ENCODE results near the gene NACC2. TPM values are rescaled to one million over a fixed set of nuclear protein-coding genes. Genes with fewer than 3 reads are reported as not detected.

NACC2 gene
- polyA plus RNA-seq, 1 of the 3 experiments (the other 2 are of a cell fraction), result 22.1 TPM

DNA sequence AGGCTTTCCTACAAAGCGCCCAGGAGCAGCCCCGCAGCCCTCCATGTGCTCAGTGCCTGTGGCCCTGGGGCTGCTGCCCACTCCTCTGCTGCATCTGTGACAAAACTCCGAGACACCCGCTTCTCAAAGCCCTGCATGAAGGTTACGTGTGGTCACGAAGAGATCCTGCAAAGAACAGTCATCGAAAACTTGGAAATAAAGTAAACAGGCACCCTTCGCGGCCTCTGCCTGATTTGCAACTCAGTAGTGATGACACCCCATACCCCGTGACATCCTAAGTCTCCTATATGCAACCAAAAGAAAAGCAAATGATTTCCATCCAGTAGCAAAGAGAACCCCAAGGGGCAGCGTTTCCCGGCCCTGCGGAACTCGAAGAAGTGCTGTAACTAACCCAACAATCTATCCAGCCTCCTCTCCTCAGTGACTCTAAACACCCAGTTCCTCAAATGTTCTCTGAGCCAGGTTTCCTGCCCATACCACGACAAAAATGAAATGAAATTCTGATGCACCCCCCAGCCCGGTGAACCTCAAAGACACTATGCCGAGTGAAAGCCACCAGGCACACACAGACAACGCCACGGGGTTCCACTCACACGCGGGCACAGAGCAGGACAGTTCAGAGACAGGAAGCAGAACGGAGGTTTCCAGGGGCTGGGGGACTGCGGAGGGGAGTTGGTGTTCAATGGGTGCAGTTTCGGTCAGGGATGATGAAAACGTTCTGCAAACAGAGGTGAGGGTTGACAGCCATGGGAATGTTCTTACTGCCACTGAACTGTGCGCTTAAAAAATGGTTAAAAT lies 19.0 kb downstream of the NACC2 start:
- H3K27ac ChIP-seq (ENCODE audit: low read depth in 2 of 2, low read length in 1 of 2), result no peak overlapping the region
- peaks cover 67% of the 10 kb centered on the region for H3K79me2 ChIP-seq (ENCODE audit: insufficient read depth)
- no peaks in the 10 kb centered on the region for H3K9me2 ChIP-seq
- no peaks in the 10 kb centered on the region for H3K36me3 ChIP-seq (replicated peaks in 1 of 2; ENCODE audit: control insufficient read depth in 1 of 2, insufficient read depth in 2 of 2, low read length in 1 of 2)
- H3K9me3 ChIP-seq, result no peaks in the 10 kb centered on the region
- H2AFZ ChIP-seq (ENCODE audit: low read depth), result no peak overlapping the region
- no peak overlapping the region for H3K4me2 ChIP-seq
- no peaks in the 10 kb centered on the region for H3K27me3 ChIP-seq (ENCODE audit: insufficient read depth)
- no peak for DNase-seq
- H3F3A ChIP-seq (replicated peaks; ENCODE audit: insufficient read depth), result no peaks in the 10 kb centered on the region
- H3K4me1 ChIP-seq (ENCODE audit: control insufficient read depth in 1 of 2, insufficient read depth in 2 of 2, low read depth in 1 of 2, low read length in 1 of 2), result peaks cover 0 to 12% of the 10 kb centered on the region in 2 experiments; a peak in 1 of 4 replicates
- WGBS (ENCODE audit: low lambda C conversion rate), result 90% methylated on average over 24 of the region's 26 CpGs
- H4K20me1 ChIP-seq (ENCODE audit: insufficient read depth), result peaks cover 44% of the 10 kb centered on the region
- TF ChIP-seq, protein P1, sequence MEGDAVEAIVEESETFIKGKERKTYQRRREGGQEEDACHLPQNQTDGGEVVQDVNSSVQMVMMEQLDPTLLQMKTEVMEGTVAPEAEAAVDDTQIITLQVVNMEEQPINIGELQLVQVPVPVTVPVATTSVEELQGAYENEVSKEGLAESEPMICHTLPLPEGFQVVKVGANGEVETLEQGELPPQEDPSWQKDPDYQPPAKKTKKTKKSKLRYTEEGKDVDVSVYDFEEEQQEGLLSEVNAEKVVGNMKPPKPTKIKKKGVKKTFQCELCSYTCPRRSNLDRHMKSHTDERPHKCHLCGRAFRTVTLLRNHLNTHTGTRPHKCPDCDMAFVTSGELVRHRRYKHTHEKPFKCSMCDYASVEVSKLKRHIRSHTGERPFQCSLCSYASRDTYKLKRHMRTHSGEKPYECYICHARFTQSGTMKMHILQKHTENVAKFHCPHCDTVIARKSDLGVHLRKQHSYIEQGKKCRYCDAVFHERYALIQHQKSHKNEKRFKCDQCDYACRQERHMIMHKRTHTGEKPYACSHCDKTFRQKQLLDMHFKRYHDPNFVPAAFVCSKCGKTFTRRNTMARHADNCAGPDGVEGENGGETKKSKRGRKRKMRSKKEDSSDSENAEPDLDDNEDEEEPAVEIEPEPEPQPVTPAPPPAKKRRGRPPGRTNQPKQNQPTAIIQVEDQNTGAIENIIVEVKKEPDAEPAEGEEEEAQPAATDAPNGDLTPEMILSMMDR (IDR thresholded peaks at IDR 0.05), result no peak
- TF ChIP-seq, protein P2, sequence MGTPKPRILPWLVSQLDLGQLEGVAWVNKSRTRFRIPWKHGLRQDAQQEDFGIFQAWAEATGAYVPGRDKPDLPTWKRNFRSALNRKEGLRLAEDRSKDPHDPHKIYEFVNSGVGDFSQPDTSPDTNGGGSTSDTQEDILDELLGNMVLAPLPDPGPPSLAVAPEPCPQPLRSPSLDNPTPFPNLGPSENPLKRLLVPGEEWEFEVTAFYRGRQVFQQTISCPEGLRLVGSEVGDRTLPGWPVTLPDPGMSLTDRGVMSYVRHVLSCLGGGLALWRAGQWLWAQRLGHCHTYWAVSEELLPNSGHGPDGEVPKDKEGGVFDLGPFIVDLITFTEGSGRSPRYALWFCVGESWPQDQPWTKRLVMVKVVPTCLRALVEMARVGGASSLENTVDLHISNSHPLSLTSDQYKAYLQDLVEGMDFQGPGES (IDR thresholded peaks at IDR 0.05; ENCODE audit: low read depth, low read length), result no peak
- TF ChIP-seq TEAD4 (IDR thresholded peaks at IDR 0.05; ENCODE audit: borderline replicate concordance, insufficient read depth), result no peak
- no peak for TF ChIP-seq GATA2 (CRISPR knock-in tag; IDR thresholded peaks at IDR 0.05)
- no peak for TF ChIP-seq GABPA (IDR thresholded peaks at IDR 0.05; ENCODE audit: low read depth)
- TF ChIP-seq FOXJ3 (CRISPR knock-in tag; IDR thresholded peaks at IDR 0.05), result no peak
- TF ChIP-seq ELF1 (IDR thresholded peaks at IDR 0.05), result no peak
- TF ChIP-seq FOSL2 (IDR thresholded peaks at IDR 0.05; ENCODE audit: borderline replicate concordance, low read depth), result no peak
- TF ChIP-seq, protein P3, sequence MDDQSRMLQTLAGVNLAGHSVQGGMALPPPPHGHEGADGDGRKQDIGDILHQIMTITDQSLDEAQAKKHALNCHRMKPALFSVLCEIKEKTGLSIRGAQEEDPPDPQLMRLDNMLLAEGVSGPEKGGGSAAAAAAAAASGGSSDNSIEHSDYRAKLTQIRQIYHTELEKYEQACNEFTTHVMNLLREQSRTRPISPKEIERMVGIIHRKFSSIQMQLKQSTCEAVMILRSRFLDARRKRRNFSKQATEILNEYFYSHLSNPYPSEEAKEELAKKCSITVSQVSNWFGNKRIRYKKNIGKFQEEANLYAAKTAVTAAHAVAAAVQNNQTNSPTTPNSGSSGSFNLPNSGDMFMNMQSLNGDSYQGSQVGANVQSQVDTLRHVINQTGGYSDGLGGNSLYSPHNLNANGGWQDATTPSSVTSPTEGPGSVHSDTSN (IDR thresholded peaks at IDR 0.05), result no peak
- TF ChIP-seq RXRA (IDR thresholded peaks at IDR 0.05; ENCODE audit: borderline replicate concordance, low read depth), result no peak
- no peak for TF ChIP-seq MEF2A (IDR thresholded peaks at IDR 0.05; ENCODE audit: borderline replicate concordance, low read depth)
- TF ChIP-seq NRF1 (IDR thresholded peaks at IDR 0.05; ENCODE audit: low read depth, low read length), result no peak
- no peak for TF ChIP-seq SIN3A (IDR thresholded peaks at IDR 0.05; ENCODE audit: borderline replicate concordance, low read depth, low read length)
- TF ChIP-seq, protein P4, sequence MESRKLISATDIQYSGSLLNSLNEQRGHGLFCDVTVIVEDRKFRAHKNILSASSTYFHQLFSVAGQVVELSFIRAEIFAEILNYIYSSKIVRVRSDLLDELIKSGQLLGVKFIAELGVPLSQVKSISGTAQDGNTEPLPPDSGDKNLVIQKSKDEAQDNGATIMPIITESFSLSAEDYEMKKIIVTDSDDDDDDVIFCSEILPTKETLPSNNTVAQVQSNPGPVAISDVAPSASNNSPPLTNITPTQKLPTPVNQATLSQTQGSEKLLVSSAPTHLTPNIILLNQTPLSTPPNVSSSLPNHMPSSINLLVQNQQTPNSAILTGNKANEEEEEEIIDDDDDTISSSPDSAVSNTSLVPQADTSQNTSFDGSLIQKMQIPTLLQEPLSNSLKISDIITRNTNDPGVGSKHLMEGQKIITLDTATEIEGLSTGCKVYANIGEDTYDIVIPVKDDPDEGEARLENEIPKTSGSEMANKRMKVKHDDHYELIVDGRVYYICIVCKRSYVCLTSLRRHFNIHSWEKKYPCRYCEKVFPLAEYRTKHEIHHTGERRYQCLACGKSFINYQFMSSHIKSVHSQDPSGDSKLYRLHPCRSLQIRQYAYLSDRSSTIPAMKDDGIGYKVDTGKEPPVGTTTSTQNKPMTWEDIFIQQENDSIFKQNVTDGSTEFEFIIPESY (IDR thresholded peaks at IDR 0.05; ENCODE audit: borderline replicate concordance, low read depth), result no peak
- no peak for TF ChIP-seq EP300 (IDR thresholded peaks at IDR 0.05; ENCODE audit: borderline replicate concordance in 1 of 2, low read depth in 1 of 2, low read length in 1 of 2)
- no peak for TF ChIP-seq CHD2 (IDR thresholded peaks at IDR 0.05; ENCODE audit: low read length, partially characterized antibody)
- no peak for TF ChIP-seq RFX5 (IDR thresholded peaks at IDR 0.05; ENCODE audit: low read length)
- TF ChIP-seq FOXM1 (IDR thresholded peaks at IDR 0.05; ENCODE audit: low read depth), result no peak
- TF ChIP-seq YY1 (IDR thresholded peaks at IDR 0.05; ENCODE audit: low read depth), result no peak
- POLR2A ChIA-PET, result no interaction called here
- CTCF ChIA-PET, result no interaction called here
- no peak overlapping the region for H3K4me3 ChIP-seq (ENCODE audit: low read depth in 2 of 2, low read length in 1 of 2)
- H3K9ac ChIP-seq, result no peak overlapping the region
